Mesangial cell (primary cell): ENCODE results near the gene MAEA. TPM values are rescaled to one million over a fixed set of nuclear protein-coding genes. Genes with fewer than 3 reads are reported as not detected.

Experiments used
- total RNA-seq: library from RNA; depleted of rRNA; stranded (reverse); fragments of >200 nt; gene quantifications from 2 replicates; pipeline ENCODE4 v1.2.3, GENCODE V29; 2015

MAEA gene
- total RNA-seq: 70.0 and 77.7 TPM in 2 replicates

GRCh38 chr4:1289207-1290164 lies at the start of gene MAEA:
Gene MAEA, plus strand, starts transcription at chr4:1289891. Its CDS starts 23 bp downstream, at chr4:1289914.

GRCh38 chr4:1248245-1249147 lies 41.2 kb upstream of the MAEA start, which contains the start of gene CTBP1:
Gene CTBP1, minus strand, starts transcription at chr4:1249130. Its CDS starts 7,799 bp downstream, at chr4:1241331.

GRCh38 chr4:1346781-1347409 lies 57.2 kb downstream of the MAEA start, which contains the start of gene UVSSA:
Gene UVSSA, plus strand, starts transcription at chr4:1347208. Its CDS starts 884 bp downstream, at chr4:1348092.

Other genes starting within 250 kb of the MAEA start
- gene RNF212, start 176.3 kb upstream of the MAEA start, total RNA-seq: 1.5 and 3.7 TPM in 2 replicates
- 17.1 and 83.5 TPM in 2 replicates for gene SPON2, start 117.3 kb upstream of the MAEA start, total RNA-seq
- gene CTBP1, start 40.8 kb upstream of the MAEA start, total RNA-seq: 228 and 250 TPM in 2 replicates
- gene UVSSA, start 57.3 kb downstream of the MAEA start, total RNA-seq: 6.4 and 13.9 TPM in 2 replicates
- gene NKX1-1, start 116.6 kb downstream of the MAEA start, total RNA-seq: not detected in 2 replicates